DMS79 (cell line): ENCODE data around the gene OTUD6A.
"Not testable (repeated sequence)": the region's sequence is repeated elsewhere in the genome, so short reads cannot be mapped to it uniquely, and the experiment has no call there.

Source experiments
- DNase-seq: peaks from one replicate; lab custom pipeline; 2025; lab: John Stamatoyannopoulos, UW

Gene OTUD6A

GRCh38 chrX:70046978-70047377, 15.3 kb upstream of the OTUD6A start:
- DNase-seq = no peak

- DNase-seq = no peak
These were observed 12.9 kb upstream of the OTUD6A start for GRCh38 chrX:70049406-70049805.

GRCh38 chrX:70049925-70050324, 12.3 kb upstream of the OTUD6A start, which contains the start of gene AWAT2:
AWAT2 (minus strand) TSS chrX:70049938; CDS start chrX:70049932, 6 bp downstream.
- DNase-seq = no peak

- no peak for DNase-seq
These were observed 9.2 kb upstream of the OTUD6A start for GRCh38 chrX:70052895-70053615.

- no peak for DNase-seq
These were observed 7.9 kb upstream of the OTUD6A start for GRCh38 chrX:70054391-70054790.

GRCh38 chrX:70062961-70063550, 799 bp downstream of the OTUD6A start:
- DNase-seq = no peak

GRCh38 chrX:70066646-70067045, 4.4 kb downstream of the OTUD6A start:
- no peak for DNase-seq

- DNase-seq = no peak
These were observed 17.0 kb downstream of the OTUD6A start for GRCh38 chrX:70079297-70079696.

GRCh38 chrX:70079870-70080269, 17.6 kb downstream of the OTUD6A start:
- DNase-seq = no peak

GRCh38 chrX:70082723-70083122, 20.5 kb downstream of the OTUD6A start:
- no peak for DNase-seq

GRCh38 chrX:70084592-70085240, 22.5 kb downstream of the OTUD6A start:
- no peak for DNase-seq

- no peak for DNase-seq
These were observed 25.8 kb downstream of the OTUD6A start for GRCh38 chrX:70087857-70088630.

- no peak for DNase-seq
These were observed 26.5 kb downstream of the OTUD6A start for GRCh38 chrX:70088751-70089150.

- DNase-seq = no peak
These were observed 27.5 kb downstream of the OTUD6A start for GRCh38 chrX:70089604-70090297.

- DNase-seq = no peak
These were observed 30.0 kb downstream of the OTUD6A start for GRCh38 chrX:70092247-70092646.

GRCh38 chrX:70096052-70096451, 33.8 kb downstream of the OTUD6A start:
- no peak for DNase-seq

GRCh38 chrX:70105229-70105628, 43.0 kb downstream of the OTUD6A start:
- DNase-seq = no peak

GRCh38 chrX:70111436-70112026, 49.3 kb downstream of the OTUD6A start:
- DNase-seq = not testable (repeated sequence)
